ENCODE data around the gene KCNAB3.

Gene KCNAB3

DNA sequence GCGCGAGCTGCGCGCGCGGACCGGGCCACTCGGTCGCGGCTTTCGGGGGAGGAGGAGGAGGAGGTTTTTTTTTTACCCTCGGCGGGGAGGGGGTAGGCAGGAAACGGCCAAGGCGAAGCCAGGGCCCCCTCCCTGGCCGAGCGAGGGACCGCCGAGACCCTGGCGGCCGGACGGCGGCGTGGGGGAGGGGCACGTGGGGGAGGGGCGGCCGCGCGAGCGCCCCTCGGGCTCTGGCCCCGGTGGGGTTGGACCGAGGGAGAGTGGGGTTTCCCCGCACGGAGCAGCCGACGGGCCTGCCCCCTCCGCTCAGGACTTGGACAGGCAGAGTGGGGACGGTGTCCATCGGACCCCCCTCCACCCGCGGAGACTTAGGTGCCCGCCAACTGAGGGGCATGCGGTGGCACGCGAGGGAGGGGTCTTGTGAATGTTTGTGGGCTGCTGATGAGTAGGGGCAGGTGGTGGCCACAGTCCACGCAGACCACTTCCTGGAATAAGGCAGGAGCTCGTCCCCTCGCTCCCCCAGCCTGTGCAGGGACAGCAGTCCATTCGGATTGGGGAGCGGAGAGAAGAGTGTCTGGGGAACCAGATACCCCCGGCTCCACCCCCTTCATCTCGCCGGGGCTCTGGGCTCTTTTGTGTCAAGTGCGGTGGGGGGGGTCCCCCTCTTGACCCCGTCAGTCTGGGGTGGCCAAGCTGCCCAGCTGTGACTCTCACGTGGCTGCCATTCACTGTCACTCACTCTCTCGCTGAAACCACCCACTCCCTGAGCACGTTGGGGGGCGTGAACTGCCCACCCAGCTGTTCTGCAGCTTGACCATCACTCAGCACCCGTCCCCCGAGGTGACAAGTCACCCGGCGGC lies 44.1 kb downstream of the KCNAB3 start:
- Histone ChIP-seq H3K27ac (ENCODE audit: low read depth, low read length) (peak overlapping the region; percentile 70), H3K9ac (ENCODE audit: low read depth, low read length) (no peak overlapping the region), H3K27me3 (ENCODE audit: control insufficient read depth, insufficient read depth, low read length) (peaks cover 11% of the 10 kb centered on the region), H3K9me3 (ENCODE audit: control insufficient read depth, insufficient read depth, low read length) (no peaks in the 10 kb centered on the region), H3K4me3 (ENCODE audit: low read depth, low read length) (peak overlapping the region; percentile 85), H3K36me3 (ENCODE audit: control insufficient read depth, insufficient read depth, low read length) (peaks cover 3% of the 10 kb centered on the region; the same call in 1 of the 2 replicates), H3K4me1 (ENCODE audit: control insufficient read depth, insufficient read depth, low read length) (peaks cover 31% of the 10 kb centered on the region)

DNA sequence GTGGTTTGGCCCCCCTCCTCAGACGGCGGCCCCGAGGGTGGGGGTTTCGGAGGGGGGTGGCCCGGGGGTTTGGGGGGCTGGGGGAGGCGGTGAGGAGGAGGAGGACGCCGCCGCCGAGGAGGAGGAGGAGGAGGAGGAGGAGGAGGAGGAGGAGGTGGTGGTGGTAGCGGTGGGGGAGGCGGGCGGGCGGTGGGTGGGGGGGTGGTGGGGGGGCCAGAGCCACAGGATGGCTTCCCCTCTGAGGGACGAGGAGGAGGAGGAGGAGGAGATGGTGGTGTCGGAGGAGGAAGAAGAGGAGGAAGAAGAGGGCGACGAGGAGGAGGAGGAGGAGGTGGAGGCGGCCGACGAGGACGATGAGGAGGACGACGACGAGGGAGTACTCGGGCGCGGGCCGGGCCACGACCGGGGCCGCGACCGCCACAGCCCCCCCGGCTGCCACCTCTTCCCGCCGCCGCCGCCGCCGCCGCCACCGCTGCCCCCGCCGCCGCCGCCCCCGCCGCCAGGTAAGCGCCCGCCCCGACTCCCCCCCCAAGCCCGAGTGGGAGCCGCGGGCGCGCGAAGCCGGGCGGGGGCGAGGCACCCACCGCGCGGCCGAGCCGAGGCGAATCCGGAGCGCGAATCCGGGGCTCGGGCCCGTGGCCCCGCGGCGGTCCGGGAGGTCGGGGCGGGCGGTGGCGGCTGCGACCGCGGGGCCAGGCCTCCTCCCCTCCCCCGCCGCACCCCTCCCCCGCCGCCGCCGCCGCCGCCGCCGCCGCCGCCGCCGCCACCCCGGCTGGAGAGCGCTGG lies 44.9 kb downstream of the KCNAB3 start:
- peaks cover 31% of the 10 kb centered on the region for H3K4me1 ChIP-seq (ENCODE audit: control insufficient read depth, insufficient read depth, low read length)
- peaks cover 11% of the 10 kb centered on the region for H3K27me3 ChIP-seq (ENCODE audit: control insufficient read depth, insufficient read depth, low read length)
- H3K9ac ChIP-seq (ENCODE audit: low read depth, low read length), result no peak overlapping the region

DNA sequence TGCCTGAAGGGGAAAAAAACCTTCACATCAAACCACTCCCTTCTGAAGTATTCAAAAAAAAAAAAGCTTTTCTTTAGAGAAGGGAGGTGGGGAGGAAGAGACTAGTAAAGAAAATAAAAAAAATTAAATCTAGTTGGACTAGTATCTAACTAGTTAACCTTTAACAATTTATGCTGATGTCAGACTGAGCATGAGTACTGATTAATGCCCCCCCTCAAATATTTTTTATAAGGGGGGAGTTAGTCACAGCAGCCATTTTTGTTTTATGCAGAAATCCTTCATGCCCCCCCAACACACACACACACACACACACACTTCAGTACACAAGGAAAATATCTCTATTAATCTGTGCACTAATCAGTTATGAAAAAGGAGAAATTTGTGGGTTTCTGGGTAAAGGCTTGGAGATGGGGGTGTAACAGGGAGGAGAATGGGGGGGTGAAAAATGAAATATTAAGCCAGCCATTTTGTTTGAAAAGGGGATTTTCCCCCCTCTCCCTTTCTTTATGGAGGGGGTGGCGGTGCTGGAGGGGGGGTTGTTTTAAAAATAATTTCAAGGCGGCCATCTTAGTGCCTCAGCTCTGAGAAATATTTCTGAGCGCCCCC lies 45.8 kb downstream of the KCNAB3 start:
- Histone ChIP-seq H3K9me3 (ENCODE audit: control insufficient read depth, insufficient read depth, low read length) (no peaks in the 10 kb centered on the region), H3K27ac (ENCODE audit: low read depth, low read length) (no peak overlapping the region), H3K36me3 (ENCODE audit: control insufficient read depth, insufficient read depth, low read length) (peaks cover 10% of the 10 kb centered on the region), H3K4me1 (ENCODE audit: control insufficient read depth, insufficient read depth, low read length) (peaks cover 28% of the 10 kb centered on the region), H3K9ac (ENCODE audit: low read depth, low read length) (no peak overlapping the region), H3K27me3 (ENCODE audit: control insufficient read depth, insufficient read depth, low read length) (peaks cover 11% of the 10 kb centered on the region), H3K4me3 (ENCODE audit: low read depth, low read length) (peak overlapping the region; percentile 38)

More for the DNA sequence above, 44.9 kb downstream of the KCNAB3 start:
- peak overlapping the region; percentile 59 for H3K27ac ChIP-seq (ENCODE audit: low read depth, low read length)
- no peaks in the 10 kb centered on the region for H3K9me3 ChIP-seq (ENCODE audit: control insufficient read depth, insufficient read depth, low read length)
- peak overlapping the region; percentile 85 for H3K4me3 ChIP-seq (ENCODE audit: low read depth, low read length)
- H3K36me3 ChIP-seq (ENCODE audit: control insufficient read depth, insufficient read depth, low read length), result peaks cover 4% of the 10 kb centered on the region; the same call in 1 of the 2 replicates

DNA sequence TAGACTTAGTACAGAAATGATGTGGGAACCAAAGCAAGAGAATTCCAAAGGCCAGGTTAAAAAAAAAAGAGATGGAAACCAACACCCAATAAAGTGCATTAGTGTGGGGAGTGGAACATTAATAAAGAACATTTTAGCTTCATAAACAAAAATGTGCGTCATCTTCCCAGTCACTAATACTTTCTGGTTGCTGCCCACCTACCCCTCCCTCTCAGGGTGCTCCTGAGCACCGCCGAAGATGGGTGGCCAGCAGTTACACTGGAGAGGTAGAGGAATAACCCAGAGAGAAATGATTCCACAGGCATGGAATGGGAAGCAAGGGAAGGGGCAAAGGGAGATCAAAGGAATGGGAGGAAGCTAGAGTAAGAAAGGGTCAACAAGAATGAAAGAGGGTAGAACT lies 47.0 kb downstream of the KCNAB3 start:
- H3K27ac ChIP-seq (ENCODE audit: low read depth, low read length), result no peak overlapping the region

DNA sequence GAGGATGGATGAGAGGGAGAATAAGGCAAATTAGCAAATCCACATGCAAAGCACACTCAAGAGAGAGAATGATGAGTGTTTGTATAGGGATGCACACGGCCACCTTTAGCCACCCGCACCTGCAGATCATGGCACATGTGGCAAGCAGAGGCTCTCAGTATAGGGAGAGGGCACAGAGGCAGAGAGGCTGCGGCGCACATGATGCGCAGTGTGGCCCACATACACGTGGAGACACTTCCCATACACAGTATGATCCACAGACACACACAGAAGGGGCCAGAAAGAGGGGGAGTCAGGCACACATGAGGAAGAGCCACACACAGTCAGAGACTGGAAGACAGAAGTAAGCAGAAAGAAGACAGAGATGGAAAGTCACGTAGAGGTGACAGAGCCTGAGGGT lies 47.6 kb downstream of the KCNAB3 start:
- H3K4me1 ChIP-seq (ENCODE audit: control insufficient read depth, insufficient read depth, low read length), result peaks cover 14% of the 10 kb centered on the region
- peaks cover 11% of the 10 kb centered on the region for H3K27me3 ChIP-seq (ENCODE audit: control insufficient read depth, insufficient read depth, low read length)
- no peaks in the 10 kb centered on the region for H3K9me3 ChIP-seq (ENCODE audit: control insufficient read depth, insufficient read depth, low read length)
- no peak overlapping the region for H3K9ac ChIP-seq (ENCODE audit: low read depth, low read length)
- peaks cover 10% of the 10 kb centered on the region for H3K36me3 ChIP-seq (ENCODE audit: control insufficient read depth, insufficient read depth, low read length)
- H3K4me3 ChIP-seq (ENCODE audit: low read depth, low read length), result no peak overlapping the region
- H3K27ac ChIP-seq (ENCODE audit: low read depth, low read length), result no peak overlapping the region

More for the DNA sequence above, 47.0 kb downstream of the KCNAB3 start:
- Histone ChIP-seq H3K36me3 (ENCODE audit: control insufficient read depth, insufficient read depth, low read length) (peaks cover 10% of the 10 kb centered on the region), H3K4me1 (ENCODE audit: control insufficient read depth, insufficient read depth, low read length) (peaks cover 18% of the 10 kb centered on the region), H3K4me3 (ENCODE audit: low read depth, low read length) (no peak overlapping the region), H3K9me3 (ENCODE audit: control insufficient read depth, insufficient read depth, low read length) (no peaks in the 10 kb centered on the region), H3K27me3 (ENCODE audit: control insufficient read depth, insufficient read depth, low read length) (peaks cover 11% of the 10 kb centered on the region), H3K9ac (ENCODE audit: low read depth, low read length) (no peak overlapping the region)

DNA sequence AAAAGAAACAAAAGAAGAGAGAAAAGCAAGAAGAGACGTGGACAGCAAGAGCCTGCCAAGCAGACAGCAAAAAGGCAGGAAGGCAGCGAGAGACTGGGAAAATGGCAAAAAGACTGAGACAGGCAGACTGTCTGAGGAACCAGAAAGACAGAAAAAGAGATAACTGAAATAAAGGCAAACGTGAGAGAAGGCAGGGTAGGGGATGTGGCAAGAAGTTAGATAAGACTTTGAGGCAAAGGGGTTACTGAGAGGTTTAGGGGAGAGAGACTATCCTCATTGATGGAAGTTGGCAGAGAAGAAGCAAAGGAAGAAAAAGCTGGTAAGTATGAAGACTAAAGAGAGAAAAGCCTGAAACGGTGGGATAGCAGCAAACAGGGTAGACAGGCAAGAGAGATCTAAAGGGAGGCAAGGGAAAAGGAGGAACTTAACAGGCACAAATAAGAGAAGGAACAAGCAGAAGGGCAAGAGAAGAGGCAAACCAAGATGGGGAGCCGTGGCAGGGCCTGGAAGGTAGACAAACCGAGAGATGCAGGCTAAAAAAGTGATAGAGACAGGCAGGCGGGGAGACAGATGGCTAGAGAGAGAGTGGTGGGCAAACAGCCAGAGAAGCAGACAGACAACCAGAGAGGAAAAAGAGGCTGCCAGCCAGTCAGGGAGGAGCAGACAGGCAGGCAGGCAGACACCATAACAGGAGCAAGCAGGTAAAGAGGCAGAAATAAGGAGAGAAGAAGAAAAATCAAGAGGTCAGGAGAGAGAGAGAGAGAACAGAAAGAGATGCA lies 48.2 kb downstream of the KCNAB3 start:
- Histone ChIP-seq H3K27me3 (ENCODE audit: control insufficient read depth, insufficient read depth, low read length) (peaks cover 10% of the 10 kb centered on the region), H3K36me3 (ENCODE audit: control insufficient read depth, insufficient read depth, low read length) (peaks cover 10% of the 10 kb centered on the region), H3K4me1 (ENCODE audit: control insufficient read depth, insufficient read depth, low read length) (peaks cover 9% of the 10 kb centered on the region), H3K9me3 (ENCODE audit: control insufficient read depth, insufficient read depth, low read length) (no peaks in the 10 kb centered on the region), H3K4me3 (ENCODE audit: low read depth, low read length) (no peak overlapping the region), H3K27ac (ENCODE audit: low read depth, low read length) (no peak overlapping the region), H3K9ac (ENCODE audit: low read depth, low read length) (no peak overlapping the region)

DNA sequence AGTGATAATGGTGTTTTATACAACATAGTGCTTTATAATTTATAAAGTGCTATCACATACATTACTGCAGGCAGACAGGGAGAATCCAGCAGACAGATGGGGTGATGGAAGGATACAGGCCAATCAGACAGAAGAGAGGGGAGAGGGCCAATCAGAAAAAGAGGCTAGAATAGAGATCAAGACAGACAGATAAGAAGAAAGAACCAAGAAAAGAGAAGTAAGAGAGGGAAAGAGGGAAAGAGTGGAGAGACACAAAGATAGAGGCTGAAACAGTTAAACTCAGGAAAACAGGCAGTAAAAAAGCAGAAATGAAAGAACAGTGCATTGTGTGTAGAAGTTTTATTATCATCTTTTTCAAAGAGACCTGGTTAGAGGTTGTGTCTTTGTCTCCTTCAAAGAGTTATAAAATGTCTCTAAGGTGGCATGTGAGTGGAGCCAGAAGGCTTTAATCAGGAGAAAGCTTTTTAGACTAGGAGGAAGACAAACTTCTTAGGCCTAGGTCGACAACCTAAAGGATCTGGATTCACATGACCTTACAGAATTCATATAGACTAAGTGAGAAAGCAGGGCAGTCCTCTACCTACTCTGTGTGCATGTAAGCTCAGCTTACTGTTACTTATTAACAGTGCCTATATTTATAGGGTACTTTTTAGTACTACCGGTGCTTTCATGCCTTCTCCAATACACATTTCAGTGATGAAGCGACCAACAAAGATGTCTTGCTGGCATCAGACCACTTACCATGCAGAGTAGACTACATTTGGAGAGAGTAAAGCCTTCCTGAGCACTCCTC lies 49.4 kb downstream of the KCNAB3 start:
- Histone ChIP-seq H3K4me1 (ENCODE audit: control insufficient read depth, insufficient read depth, low read length) (peaks cover 9% of the 10 kb centered on the region), H3K36me3 (ENCODE audit: control insufficient read depth, insufficient read depth, low read length) (peaks cover 10% of the 10 kb centered on the region), H3K4me3 (ENCODE audit: low read depth, low read length) (no peak overlapping the region), H3K27me3 (ENCODE audit: control insufficient read depth, insufficient read depth, low read length) (no peaks in the 10 kb centered on the region), H3K27ac (ENCODE audit: low read depth, low read length) (no peak overlapping the region), H3K9ac (ENCODE audit: low read depth, low read length) (no peak overlapping the region), H3K9me3 (ENCODE audit: control insufficient read depth, insufficient read depth, low read length) (no peaks in the 10 kb centered on the region)

DNA sequence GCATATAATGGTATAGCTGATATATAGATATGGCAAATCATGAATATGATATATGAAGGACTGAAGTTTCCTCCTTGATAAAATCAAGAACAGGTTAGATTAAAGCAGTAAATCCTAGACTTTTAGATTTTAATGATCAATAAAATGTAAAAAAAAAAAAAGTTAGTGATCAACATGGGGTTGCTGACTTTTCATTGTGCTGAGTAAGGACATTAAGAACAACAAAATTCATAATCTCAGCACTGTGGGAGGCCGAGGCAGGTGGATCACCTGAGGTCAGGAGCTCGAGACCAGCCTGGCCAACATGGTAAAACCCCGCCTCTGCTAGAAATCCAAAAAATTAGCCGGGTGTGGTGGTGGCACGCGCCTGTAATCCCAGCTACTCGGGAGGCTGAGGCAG lies 51.4 kb downstream of the KCNAB3 start:
- Histone ChIP-seq H3K4me1 (ENCODE audit: control insufficient read depth, insufficient read depth, low read length) (no peaks in the 10 kb centered on the region), H3K9ac (ENCODE audit: low read depth, low read length) (no peak overlapping the region), H3K36me3 (ENCODE audit: control insufficient read depth, insufficient read depth, low read length) (peaks cover 10% of the 10 kb centered on the region), H3K27ac (ENCODE audit: low read depth, low read length) (no peak overlapping the region), H3K27me3 (ENCODE audit: control insufficient read depth, insufficient read depth, low read length) (no peaks in the 10 kb centered on the region), H3K4me3 (ENCODE audit: low read depth, low read length) (no peak overlapping the region), H3K9me3 (ENCODE audit: control insufficient read depth, insufficient read depth, low read length) (no peaks in the 10 kb centered on the region)

DNA sequence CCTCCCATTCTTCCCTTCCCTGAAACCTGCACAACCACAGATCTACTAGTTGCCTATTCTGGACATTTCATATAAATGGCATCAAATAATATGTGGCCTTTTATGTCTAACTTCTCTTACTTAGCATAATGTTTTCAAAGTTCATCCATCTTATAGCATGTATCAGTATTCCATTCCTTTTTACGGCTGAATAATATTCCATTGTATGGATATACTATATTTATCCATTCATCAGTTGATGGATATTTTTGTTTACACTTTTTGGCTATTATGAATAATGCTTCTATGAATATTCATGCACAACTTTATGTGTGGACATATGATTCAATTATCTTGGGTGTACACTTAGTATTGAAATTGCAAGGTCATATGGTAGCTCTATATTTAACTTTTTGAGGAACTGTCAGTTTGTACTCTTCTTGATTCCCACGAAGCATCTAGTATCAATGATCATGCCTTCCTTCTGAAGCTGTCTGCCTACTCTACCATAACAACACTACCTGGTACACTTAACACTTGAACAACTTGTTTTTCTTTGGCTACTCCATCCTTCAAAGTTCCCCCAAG lies 53.8 kb downstream of the KCNAB3 start:
- Histone ChIP-seq H3K27ac (ENCODE audit: low read depth, low read length) (no peak overlapping the region), H3K4me1 (ENCODE audit: control insufficient read depth, insufficient read depth, low read length) (no peaks in the 10 kb centered on the region), H3K36me3 (ENCODE audit: control insufficient read depth, insufficient read depth, low read length) (peaks cover 10% of the 10 kb centered on the region), H3K4me3 (ENCODE audit: low read depth, low read length) (no peak overlapping the region), H3K9me3 (ENCODE audit: control insufficient read depth, insufficient read depth, low read length) (no peaks in the 10 kb centered on the region), H3K9ac (ENCODE audit: low read depth, low read length) (no peak overlapping the region), H3K27me3 (ENCODE audit: control insufficient read depth, insufficient read depth, low read length) (no peaks in the 10 kb centered on the region)
